Neuronal stem cell (in vitro differentiated cells): ENCODE data around the gene ALG1.
"Not testable (repeated sequence)": the region's sequence is repeated elsewhere in the genome, so short reads cannot be mapped to it uniquely, and the experiment has no call there.

Source experiments
- DNase-seq: peaks from one replicate; pipeline ENCODE4 v3.0.0-alpha.2; 2013; ENCODE audit warnings: low spot score
- H2AFZ ChIP-seq: one replicate; pipeline ENCODE4 v1.6.1; 2013; ENCODE audit warnings: mild to moderate bottlenecking, low read length, inconsistent platforms
- H2AK5ac ChIP-seq: 2 replicates; pipeline ENCODE4 v1.6.1; 2013; ENCODE audit warnings: low read depth, mild to moderate bottlenecking, inconsistent platforms, low read length, moderate library complexity, mixed read lengths
- H2BK120ac ChIP-seq: 2 replicates; pipeline ENCODE4 v1.6.1; 2013; ENCODE audit warnings: low read depth, mild to moderate bottlenecking, inconsistent platforms, low read length, moderate library complexity, mixed read lengths
- H2BK12ac ChIP-seq: one replicate; pipeline ENCODE4 v1.6.1; 2013; ENCODE audit warnings: low read length, inconsistent platforms
- H2BK15ac ChIP-seq: 2 replicates; pipeline ENCODE4 v1.6.1; 2013; ENCODE audit warnings: mild to moderate bottlenecking, low read length, inconsistent platforms, mixed read lengths
- H2BK5ac ChIP-seq: one replicate; pipeline ENCODE4 v1.6.1; 2013; ENCODE audit warnings: inconsistent platforms, mild to moderate bottlenecking, low read length, moderate library complexity
- H3K14ac ChIP-seq: one replicate; pipeline ENCODE4 v1.6.1; 2013; ENCODE audit warnings: low read length, inconsistent platforms
- H3K18ac ChIP-seq: 2 replicates; pipeline ENCODE4 v1.6.1; 2013; ENCODE audit warnings: low read length, inconsistent platforms
- H3K23ac ChIP-seq: 2 replicates; pipeline ENCODE4 v1.6.1; 2013; ENCODE audit warnings: low read depth, mild to moderate bottlenecking, mixed read lengths, low read length, inconsistent platforms; ENCODE audit not compliant: poor library complexity
- H3K27ac ChIP-seq: replicated peaks from 3 replicates; pipeline ENCODE4 v1.5.1; 2013; ENCODE audit warnings: low read length, inconsistent platforms
- H3K27me3 ChIP-seq, 3 experiments: 2 replicates each; pipeline ENCODE4 v1.6.1; 2013; ENCODE audit warnings: low read length in 3 of 3, mild to moderate bottlenecking in 2 of 3, inconsistent platforms in 1 of 3, low read depth in 1 of 3, mixed read lengths in 1 of 3, moderate library complexity in 1 of 3; ENCODE audit not compliant: control insufficient read depth in 3 of 3, insufficient read depth in 3 of 3
- H3K36me3 ChIP-seq, 2 donors: replicated peaks in 1 of 2; 2 replicates each; pipeline ENCODE4 v1.6.1; 2013; ENCODE audit warnings: low read length in 2 of 2; ENCODE audit not compliant: control insufficient read depth in 2 of 2, insufficient read depth in 2 of 2
- H3K4ac ChIP-seq: 2 replicates; pipeline ENCODE4 v1.6.1; 2013; ENCODE audit warnings: inconsistent platforms, mild to moderate bottlenecking, low read length, moderate library complexity
- H3K4me1 ChIP-seq, 2 donors: 1 replicate in 1 of 2; 2 replicates in 1 of 2; pipeline ENCODE4 v1.6.1; 2013; ENCODE audit warnings: low read length in 2 of 2, low read depth in 1 of 2; ENCODE audit not compliant: control insufficient read depth in 2 of 2, insufficient read depth in 1 of 2
- H3K4me2 ChIP-seq: one replicate; pipeline ENCODE4 v1.6.1; 2013; ENCODE audit warnings: mild to moderate bottlenecking, low read length, inconsistent platforms; ENCODE audit not compliant: insufficient read depth, poor library complexity, severe bottlenecking
- H3K4me3 ChIP-seq, 2 donors: 2 replicates each; pipeline ENCODE4 v1.5.1; 2013; ENCODE audit warnings: low read length in 2 of 2, mild to moderate bottlenecking in 2 of 2, inconsistent platforms in 1 of 2, moderate library complexity in 1 of 2
- H3K79me1 ChIP-seq: one replicate; pipeline ENCODE4 v1.6.1; 2013; ENCODE audit warnings: low read depth, mild to moderate bottlenecking, inconsistent platforms, low read length, moderate library complexity
- H3K9ac ChIP-seq: one replicate; pipeline ENCODE4 v1.6.1; 2013; ENCODE audit warnings: mild to moderate bottlenecking, low read depth, low read length, inconsistent platforms; ENCODE audit not compliant: poor library complexity
- H3K9me3 ChIP-seq, 2 donors: replicated peaks in 1 of 2; 2 replicates each; pipeline versions ENCODE3 to v1.6.1; 2013; ENCODE audit warnings: low read length in 2 of 2, mild to moderate bottlenecking in 2 of 2, inconsistent platforms in 1 of 2, low read depth in 1 of 2, mixed read lengths in 1 of 2, moderate library complexity in 1 of 2; ENCODE audit not compliant: control insufficient read depth in 2 of 2, insufficient read depth in 1 of 2
- H4K8ac ChIP-seq: one replicate; pipeline ENCODE4 v1.6.1; 2013; ENCODE audit warnings: low read depth, mild to moderate bottlenecking, inconsistent platforms, low read length, moderate library complexity
- H4K91ac ChIP-seq: one replicate; pipeline ENCODE4 v1.6.1; 2013; ENCODE audit warnings: low read length, low read depth, mild to moderate bottlenecking, inconsistent platforms; ENCODE audit not compliant: poor library complexity
- WGBS, 2 donors: extraction: QIAGEN DNeasy Blood & Tissue Kit; methylation state at CpG; one replicate each; pipeline ENCODE4 v1.1.7; 2013; ENCODE audit warnings: missing lambda C conversion rate in 2 of 2, mixed read lengths in 1 of 2; ENCODE audit not compliant: insufficient read length in 2 of 2, insufficient replicate concordance in 1 of 2; ENCODE audit errors: extremely low coverage in 2 of 2; 5-methylcytosine and 5-hydroxymethylcytosine counted together

Gene ALG1

GRCh38 chr16:5071341-5071680, 332 bp upstream of the ALG1 start:
- Histone ChIP-seq H3K27me3 (peaks cover 0 to 9% (median 0%) of the 10 kb centered on the region in 3 experiments), H3K18ac (no peak overlapping the region), H3K9me3 (no peaks in the 10 kb centered on the region), H2BK5ac (no peak overlapping the region), H2AFZ (peak overlapping the region; percentile 92), H4K8ac (no peak overlapping the region), H3K4me2 (no peak overlapping the region), H2BK120ac (no peak overlapping the region), H3K4ac (no peak overlapping the region), H2BK12ac (no peak overlapping the region), H2BK15ac (no peak overlapping the region), H4K91ac (no peak overlapping the region), H3K4me3 (peak overlapping the region in 1 of 2 donors; percentile 67), H3K23ac (peak overlapping the region; percentile 98), H3K79me1 (no peaks in the 10 kb centered on the region), H3K14ac (no peak overlapping the region), H3K27ac (no peak overlapping the region), H3K4me1 (peaks cover 5% of the 10 kb centered on the region in 2 donors), H3K36me3 (peaks cover 8 to 23% of the 10 kb centered on the region in 2 donors), H3K9ac (no peak overlapping the region), H2AK5ac (no peak overlapping the region)
- no CpG with 5 or more reads among the region's 7 CpGs for WGBS, 2 donors
- no peak for DNase-seq

DNA sequence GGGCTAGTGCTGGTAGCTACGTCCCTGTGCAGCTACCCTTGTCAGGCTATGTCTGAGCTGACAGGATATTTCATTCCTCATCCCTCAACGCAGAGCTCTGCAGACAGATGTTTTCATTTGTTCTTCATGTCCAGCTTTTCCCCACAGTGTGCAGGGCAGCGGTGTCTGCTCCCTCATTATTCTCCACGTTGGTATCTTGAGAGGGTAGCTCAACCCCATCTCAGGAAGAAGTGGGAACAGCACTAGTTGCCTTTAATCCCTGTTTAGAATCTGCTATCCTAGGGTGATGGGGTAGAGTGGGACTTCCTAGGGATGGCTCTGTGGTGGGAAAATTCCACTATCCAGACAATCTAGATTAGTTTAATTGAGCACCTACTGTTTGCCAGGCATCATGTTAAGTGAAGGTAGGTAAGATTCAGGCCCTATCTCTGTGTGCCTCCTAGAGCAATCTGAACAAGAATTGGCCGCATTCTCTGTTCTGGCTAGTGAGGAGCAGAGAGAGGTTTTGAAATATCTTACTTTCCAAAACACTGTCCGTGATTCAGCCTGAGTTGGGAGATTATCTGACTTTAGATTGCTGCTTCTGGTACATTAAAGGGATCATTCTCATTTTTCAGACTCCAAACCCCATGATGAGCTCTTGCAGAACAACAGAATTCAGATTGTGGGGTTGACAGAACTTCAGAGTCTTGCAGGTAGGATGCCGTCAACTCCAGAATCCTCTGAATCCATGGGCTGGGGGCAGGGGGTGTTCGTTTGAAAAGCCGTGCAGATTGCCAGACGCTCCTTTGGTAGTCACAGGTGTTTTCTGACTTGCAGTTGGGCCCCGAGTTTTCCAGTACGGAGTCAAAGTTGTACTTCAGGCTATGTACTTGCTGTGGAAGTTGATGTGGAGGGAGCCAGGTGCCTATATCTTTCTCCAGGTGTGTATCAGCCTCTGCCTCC, 963 bp downstream of the ALG1 start:
- Histone ChIP-seq H3K9me3 (no peaks in the 10 kb centered on the region), H3K9ac (peak overlapping the region; percentile 86), H2AK5ac (no peak overlapping the region), H3K36me3 (peaks cover 13 to 30% of the 10 kb centered on the region in 2 donors), H3K23ac (no peak overlapping the region), H3K27me3 (no peaks in the 10 kb centered on the region), H3K27ac (no peak overlapping the region), H4K8ac (no peak overlapping the region), H3K4me2 (peak overlapping the region; percentile 56), H2AFZ (peak overlapping the region; percentile 92), H3K18ac (no peak overlapping the region), H4K91ac (no peak overlapping the region), H2BK120ac (no peak overlapping the region), H3K4ac (no peak overlapping the region), H2BK5ac (no peak overlapping the region), H3K14ac (no peak overlapping the region), H3K79me1 (no peaks in the 10 kb centered on the region), H3K4me1 (peaks cover 5% of the 10 kb centered on the region in 2 donors), H2BK12ac (no peak overlapping the region), H3K4me3 (peak overlapping the region; percentile 67 to 96), H2BK15ac (no peak overlapping the region)
- DNase-seq: no peak
- WGBS, 2 donors: no CpG with 5 or more reads among the region's 12 CpGs

DNA sequence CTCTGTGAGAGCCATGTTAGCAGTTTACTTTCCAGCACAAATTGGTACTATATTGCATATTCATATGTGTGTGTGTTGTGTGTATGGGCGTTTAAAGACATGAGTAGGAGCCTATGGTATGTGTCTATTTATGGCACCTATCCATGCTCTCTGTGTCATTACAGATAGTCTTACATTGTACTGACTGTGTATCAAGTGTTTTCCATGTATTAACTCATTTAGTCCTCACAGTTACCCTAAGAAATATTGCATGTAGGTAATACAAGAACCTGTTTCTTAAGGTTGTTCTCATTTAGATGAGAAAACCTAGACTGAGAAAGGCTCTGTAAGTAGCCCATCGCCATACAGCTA, 1.6 kb downstream of the ALG1 start:
- Histone ChIP-seq H3K27ac (no peak overlapping the region), H3K4me3 (peak overlapping the region in 1 of 2 donors; percentile 67), H3K27me3 (no peaks in the 10 kb centered on the region), H2BK5ac (no peak overlapping the region), H3K18ac (no peak overlapping the region), H3K4ac (no peak overlapping the region), H4K8ac (no peak overlapping the region), H3K4me2 (no peak overlapping the region), H2BK120ac (no peak overlapping the region), H2AK5ac (no peak overlapping the region), H3K4me1 (peaks cover 5% of the 10 kb centered on the region in 2 donors), H3K9ac (no peak overlapping the region), H2AFZ (no peak overlapping the region), H2BK12ac (no peak overlapping the region), H3K23ac (no peak overlapping the region), H3K9me3 (no peaks in the 10 kb centered on the region), H4K91ac (no peak overlapping the region), H2BK15ac (no peak overlapping the region), H3K36me3 (peaks cover 13 to 30% of the 10 kb centered on the region in 2 donors), H3K14ac (no peak overlapping the region), H3K79me1 (no peaks in the 10 kb centered on the region)
- no peak for DNase-seq
- WGBS, 2 donors: no CpG with 5 or more reads among the region's 2 CpGs

- H3K4me1 ChIP-seq, H2BK5ac ChIP-seq, H2BK120ac ChIP-seq, H3K14ac ChIP-seq, H2AFZ ChIP-seq, H2BK15ac ChIP-seq, H3K9ac ChIP-seq, H4K91ac ChIP-seq, H3K79me1 ChIP-seq, DNase-seq, H3K27me3 ChIP-seq, H3K27ac ChIP-seq, H3K4me2 ChIP-seq, H2AK5ac ChIP-seq, H2BK12ac ChIP-seq, H4K8ac ChIP-seq, H3K9me3 ChIP-seq, H3K4me3 ChIP-seq, H3K4ac ChIP-seq, H3K23ac ChIP-seq, H3K18ac ChIP-seq: not testable (repeated sequence)
- H3K36me3 ChIP-seq: peaks cover 13 to 30% of the 10 kb centered on the region in 2 donors
- no CpG with 5 or more reads among the region's 15 CpGs for WGBS, 2 donors
These were observed 2.1 kb downstream of the ALG1 start for GRCh38 chr16:5073771-5074170.
